Peyer's patch (tissue), 4 donors: ENCODE measurements around the gene ARFGAP3.

ENCODE experiments used
- CTCF ChIP-seq, 6 experiments: fragments of 450-650 bp in 4 of 6; fragments of 200-600 bp in 2 of 6; sonication (generic) in 1 of 6; IDR thresholded peaks; one replicate each; pipeline ENCODE4 v1.5.1; 2017 to 2019; ENCODE audit warnings: antibody characterized with exemption in 6 of 6, mild to moderate bottlenecking in 3 of 6, moderate library complexity in 1 of 6
- POLR2A ChIP-seq, 2 donors: fragments of 450-650 bp; IDR thresholded peaks; one replicate each; pipeline ENCODE4 v1.5.1; 2017; ENCODE audit warnings: antibody characterized with exemption in 2 of 2, mild to moderate bottlenecking in 2 of 2, moderate library complexity in 2 of 2

- TF ChIP-seq CTCF (IDR thresholded peaks at IDR 0.05) = no peak
- TF ChIP-seq POLR2A (IDR thresholded peaks at IDR 0.05) = no peak
Measured at GRCh38 chr22:42786606-42787356, 70.3 kb downstream of the ARFGAP3 start.
